Stimulated activated CD8-positive, alpha-beta memory T cell treated with anti-CD3 and anti-CD28 coated beads, Interleukin-15, amount 100 ng/mL, for 1 hour (primary cell): ENCODE results near the gene SPEM3.

ENCODE experiments used
- DNase-seq: peaks from one replicate; pipeline ENCODE4 v3.0.0-alpha.2; 2020; ENCODE audit warnings: low read depth

Gene SPEM3

GRCh38 chr17:7428557-7428956 is at the start of gene SPEM3:
Gene SPEM3 (plus strand): TSS chr17:7428857. CDS start chr17:7428903, 46 bp downstream.
- DNase-seq, result no peak

- no peak for DNase-seq
These were observed 49.5 kb upstream of the SPEM3 start for GRCh38 chr17:7379134-7379533.

GRCh38 chr17:7380321-7380720 is 48.3 kb upstream of the SPEM3 start:
- no peak for DNase-seq

- no peak for DNase-seq
These were observed 47.6 kb upstream of the SPEM3 start, which contains the start of gene TNK1 for GRCh38 chr17:7380855-7381683. Gene TNK1 (plus strand): TSS chr17:7381089. CDS start chr17:7382927, 1,838 bp downstream.

- DNase-seq, result no peak
These were observed 45.8 kb upstream of the SPEM3 start for GRCh38 chr17:7382901-7383300.

GRCh38 chr17:7383371-7383741 is 45.3 kb upstream of the SPEM3 start:
- DNase-seq, result no peak

- DNase-seq, result peak; percentile 48
These were observed 44.7 kb upstream of the SPEM3 start for GRCh38 chr17:7383742-7384488.

GRCh38 chr17:7384489-7385081 is 44.1 kb upstream of the SPEM3 start:
- no peak for DNase-seq

GRCh38 chr17:7388856-7389255 is 39.8 kb upstream of the SPEM3 start:
- no peak for DNase-seq

- DNase-seq, result no peak
These were observed 38.4 kb upstream of the SPEM3 start for GRCh38 chr17:7389924-7390910.

- no peak for DNase-seq
These were observed 37.4 kb upstream of the SPEM3 start for GRCh38 chr17:7391307-7391706.

GRCh38 chr17:7392696-7393612 is 35.7 kb upstream of the SPEM3 start:
- no peak for DNase-seq

- peak; percentile 30 for DNase-seq
These were observed 34.8 kb upstream of the SPEM3 start for GRCh38 chr17:7393613-7394451.

GRCh38 chr17:7394452-7395191 is 34.0 kb upstream of the SPEM3 start, which contains the start of gene PLSCR3:
Gene PLSCR3 (minus strand): TSS chr17:7394525. CDS start chr17:7394110, 415 bp downstream.
- DNase-seq, result peak; percentile 65

GRCh38 chr17:7396147-7396546 is 32.5 kb upstream of the SPEM3 start:
- no peak for DNase-seq

- DNase-seq, result no peak
These were observed 30.0 kb upstream of the SPEM3 start for GRCh38 chr17:7398612-7399011.

- DNase-seq, result no peak
These were observed 25.5 kb upstream of the SPEM3 start for GRCh38 chr17:7403043-7403726.

GRCh38 chr17:7403727-7403976 is 25.0 kb upstream of the SPEM3 start:
- no peak for DNase-seq
